Astrocyte (in vitro differentiated cells and primary cell): ENCODE results near the gene LRRC75A.
"Not testable (repeated sequence)": the region's sequence is repeated elsewhere in the genome, so short reads cannot be mapped to it uniquely, and the experiment has no call there.

ENCODE experiments used
- CTCF ChIP-seq: IDR thresholded peaks from 2 replicates; pipeline ENCODE4 v1.5.1; 2011; ENCODE audit warnings: low read depth, mild to moderate bottlenecking, inconsistent platforms, low read length, moderate library complexity; ENCODE audit not compliant: insufficient read depth
- EZH2 ChIP-seq: IDR thresholded peaks from 2 replicates; pipeline ENCODE4 v1.6.1; 2012; ENCODE audit warnings: mild to moderate bottlenecking, low read length, inconsistent platforms; ENCODE audit not compliant: insufficient read depth

GRCh38 chr17:16396693-16397092, 95.3 kb downstream of the LRRC75A start:
- not testable (repeated sequence) for TF ChIP-seq CTCF, EZH2
